ENCODE measurements around the gene IL18BP.

IL18BP gene

DNA sequence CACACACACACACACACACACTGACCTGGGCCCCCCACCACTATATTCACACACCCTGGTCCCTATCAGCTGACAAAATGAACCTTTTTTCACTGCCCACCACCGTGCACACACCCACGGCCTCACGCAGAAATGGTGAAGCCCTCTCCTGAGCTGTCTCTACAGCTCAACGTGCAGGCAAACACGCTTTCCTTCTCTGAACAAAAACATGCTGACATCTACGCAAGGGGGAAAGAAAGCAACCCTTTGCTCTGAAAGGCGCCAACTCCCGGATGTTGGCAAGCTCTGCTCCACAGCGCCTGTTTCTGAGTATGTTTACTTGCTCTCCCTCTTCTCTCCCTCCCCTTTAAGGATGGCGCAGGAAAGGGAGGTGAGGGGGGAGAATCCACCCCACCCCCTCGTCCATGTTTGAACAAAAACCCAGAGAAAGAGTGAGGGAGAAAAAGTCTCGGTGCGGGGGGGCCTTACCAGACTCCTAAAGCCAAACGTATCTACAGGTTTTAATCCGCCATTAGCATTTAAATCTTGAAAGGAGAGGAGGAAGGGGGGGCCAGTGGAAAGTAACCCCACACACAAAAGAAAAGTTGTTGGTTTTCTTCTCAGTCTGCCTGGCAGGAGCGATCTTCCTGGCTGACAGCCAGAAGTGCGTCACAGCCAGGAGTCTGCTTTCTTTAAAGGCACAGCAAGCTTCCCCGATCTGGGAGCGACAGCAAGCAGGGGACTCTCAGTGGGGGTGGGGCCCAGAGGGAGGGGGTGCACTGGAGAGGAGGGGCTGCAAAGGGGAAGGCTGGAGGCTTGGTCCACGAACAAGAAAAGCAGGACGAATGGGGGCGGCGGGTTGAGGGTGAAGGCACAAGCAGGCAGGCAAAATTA, 42.0 kb downstream of the IL18BP start:
- Histone ChIP-seq H3K4me3 (ENCODE audit: low read depth in 1 of 2, low read length in 2 of 2) (peak overlapping the region; percentile 38 to 75), H3K9ac (ENCODE audit: low read depth, low read length) (peak overlapping the region; percentile 63), H3K36me3 (ENCODE audit: insufficient read depth, low read length) (peaks cover 36% of the 10 kb centered on the region), H3K27ac (ENCODE audit: low read length) (peak overlapping the region; percentile 71), H3K9me3 (ENCODE audit: insufficient read depth, low read length, severe bottlenecking) (no peaks in the 10 kb centered on the region), H3K79me2 (ENCODE audit: insufficient read depth, low read length) (peaks cover 99% of the 10 kb centered on the region), H3K4me1 (ENCODE audit: insufficient read depth, low read length) (peaks cover 66% of the 10 kb centered on the region), H4K20me1 (ENCODE audit: insufficient read depth, low read length) (peaks cover 27% of the 10 kb centered on the region), H2AFZ (ENCODE audit: low read depth, low read length) (peak overlapping the region; percentile 15), H3K4me2 (ENCODE audit: insufficient read depth, low read length) (peak overlapping the region; percentile 85), H3K27me3 (ENCODE audit: insufficient read depth, low read length, poor library complexity) (no peaks in the 10 kb centered on the region)
- TF ChIP-seq, protein P1, sequence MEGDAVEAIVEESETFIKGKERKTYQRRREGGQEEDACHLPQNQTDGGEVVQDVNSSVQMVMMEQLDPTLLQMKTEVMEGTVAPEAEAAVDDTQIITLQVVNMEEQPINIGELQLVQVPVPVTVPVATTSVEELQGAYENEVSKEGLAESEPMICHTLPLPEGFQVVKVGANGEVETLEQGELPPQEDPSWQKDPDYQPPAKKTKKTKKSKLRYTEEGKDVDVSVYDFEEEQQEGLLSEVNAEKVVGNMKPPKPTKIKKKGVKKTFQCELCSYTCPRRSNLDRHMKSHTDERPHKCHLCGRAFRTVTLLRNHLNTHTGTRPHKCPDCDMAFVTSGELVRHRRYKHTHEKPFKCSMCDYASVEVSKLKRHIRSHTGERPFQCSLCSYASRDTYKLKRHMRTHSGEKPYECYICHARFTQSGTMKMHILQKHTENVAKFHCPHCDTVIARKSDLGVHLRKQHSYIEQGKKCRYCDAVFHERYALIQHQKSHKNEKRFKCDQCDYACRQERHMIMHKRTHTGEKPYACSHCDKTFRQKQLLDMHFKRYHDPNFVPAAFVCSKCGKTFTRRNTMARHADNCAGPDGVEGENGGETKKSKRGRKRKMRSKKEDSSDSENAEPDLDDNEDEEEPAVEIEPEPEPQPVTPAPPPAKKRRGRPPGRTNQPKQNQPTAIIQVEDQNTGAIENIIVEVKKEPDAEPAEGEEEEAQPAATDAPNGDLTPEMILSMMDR (IDR thresholded peaks at IDR 0.05; ENCODE audit: borderline replicate concordance, extremely low read depth, low read length, poor library complexity, severe bottlenecking) = peak; percentile 33
- TF ChIP-seq EZH2 (IDR thresholded peaks at IDR 0.05; ENCODE audit: borderline replicate concordance, low read depth, low read length, severe bottlenecking) = no peak
- peak; percentile 84 for DNase-seq
- peak; percentile 82 for ATAC-seq (ENCODE audit: insufficient read depth, low read depth)

DNA sequence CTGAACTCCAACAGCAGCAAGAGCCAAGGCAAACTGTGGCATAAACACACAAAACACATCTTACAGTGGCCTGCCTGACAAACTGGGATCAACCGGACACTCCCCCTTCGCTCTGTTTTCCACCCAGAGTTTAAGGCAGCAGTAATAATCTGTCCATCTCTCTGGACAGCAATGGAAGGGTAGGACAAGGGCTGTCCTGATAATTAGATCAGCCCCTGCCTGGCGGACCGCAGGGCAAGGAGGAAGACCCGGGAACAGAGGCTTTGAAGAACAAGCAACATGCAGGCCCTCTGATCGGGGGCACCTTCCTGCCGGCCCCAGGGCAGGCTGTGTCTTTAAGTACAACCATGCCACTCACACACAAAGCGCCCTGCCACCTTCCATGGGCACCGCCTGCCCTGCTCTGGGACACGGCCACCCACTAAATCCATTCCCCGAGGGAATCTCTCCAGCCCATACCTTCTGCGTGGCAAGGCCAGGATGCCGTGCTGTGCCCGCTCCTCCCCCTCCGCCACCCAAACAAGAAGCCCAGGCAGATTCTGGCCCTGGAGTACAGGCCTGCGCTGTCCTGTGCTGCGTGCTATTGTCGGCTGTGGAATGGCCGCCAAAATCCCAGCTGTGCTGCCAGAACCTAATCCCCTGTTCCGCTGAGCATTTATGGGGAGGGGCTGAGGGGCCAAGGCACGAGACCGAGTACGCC, 42.8 kb downstream of the IL18BP start:
- ATAC-seq (ENCODE audit: insufficient read depth, low read depth) = peak; percentile 55
- Histone ChIP-seq H4K20me1 (ENCODE audit: insufficient read depth, low read length) (peaks cover 21% of the 10 kb centered on the region), H3K4me2 (ENCODE audit: insufficient read depth, low read length) (peak overlapping the region; percentile 85), H3K36me3 (ENCODE audit: insufficient read depth, low read length) (peaks cover 32% of the 10 kb centered on the region), H3K4me3 (ENCODE audit: low read depth in 1 of 2, low read length in 2 of 2) (peak overlapping the region; percentile 38 to 75; a peak in 3 of 4 replicates), H3K9ac (ENCODE audit: low read depth, low read length) (peak overlapping the region; percentile 63), H3K9me3 (ENCODE audit: insufficient read depth, low read length, severe bottlenecking) (no peaks in the 10 kb centered on the region), H3K4me1 (ENCODE audit: insufficient read depth, low read length) (peaks cover 66% of the 10 kb centered on the region), H3K27ac (ENCODE audit: low read length) (peak overlapping the region; percentile 71), H3K27me3 (ENCODE audit: insufficient read depth, low read length, poor library complexity) (no peaks in the 10 kb centered on the region), H2AFZ (ENCODE audit: low read depth, low read length) (peak overlapping the region; percentile 15), H3K79me2 (ENCODE audit: insufficient read depth, low read length) (peaks cover 98% of the 10 kb centered on the region)
- peak; percentile 51 for DNase-seq
- TF ChIP-seq EZH2 (IDR thresholded peaks at IDR 0.05; ENCODE audit: borderline replicate concordance, low read depth, low read length, severe bottlenecking) = no peak
- TF ChIP-seq, protein P1 (IDR thresholded peaks at IDR 0.05; ENCODE audit: borderline replicate concordance, extremely low read depth, low read length, poor library complexity, severe bottlenecking) = no peak

DNA sequence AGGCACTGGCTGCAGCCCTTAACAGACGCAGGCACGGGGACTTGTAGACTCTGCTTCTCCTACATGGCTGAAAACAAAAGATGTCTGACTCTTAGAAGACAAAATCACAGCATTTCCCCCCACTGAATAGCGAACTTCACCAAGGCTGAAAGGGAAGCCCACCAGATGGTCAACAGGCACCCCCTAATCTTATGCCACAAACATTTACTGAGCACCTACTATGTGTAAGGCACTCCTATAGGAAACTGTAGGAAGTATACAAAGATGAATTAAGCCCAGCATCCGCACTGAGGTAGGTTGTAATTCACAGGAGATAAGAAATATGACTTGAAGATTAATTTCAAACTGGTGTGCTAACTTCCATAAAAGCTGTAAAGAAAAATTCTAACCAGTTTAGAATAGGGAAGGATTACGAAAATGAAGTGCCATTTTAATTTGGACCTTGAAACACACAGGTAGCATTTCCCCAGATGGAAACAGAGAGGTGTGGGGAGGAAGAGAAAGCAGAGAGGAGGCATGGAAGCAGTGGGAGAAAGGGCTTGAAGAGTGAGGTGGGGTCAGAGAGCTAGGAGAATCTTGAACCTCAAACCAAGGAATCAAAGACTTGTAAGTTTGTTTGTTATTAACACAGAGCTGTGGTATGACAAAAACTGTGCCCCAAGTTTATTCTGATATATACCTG, 43.5 kb downstream of the IL18BP start:
- Histone ChIP-seq H3K9me3 (ENCODE audit: insufficient read depth, low read length, severe bottlenecking) (no peaks in the 10 kb centered on the region), H3K79me2 (ENCODE audit: insufficient read depth, low read length) (peaks cover 98% of the 10 kb centered on the region), H3K4me2 (ENCODE audit: insufficient read depth, low read length) (peak overlapping the region; percentile 85), H2AFZ (ENCODE audit: low read depth, low read length) (peak overlapping the region; percentile 15), H4K20me1 (ENCODE audit: insufficient read depth, low read length) (peaks cover 15% of the 10 kb centered on the region; the same call in 1 of the 2 replicates), H3K36me3 (ENCODE audit: insufficient read depth, low read length) (peaks cover 29% of the 10 kb centered on the region), H3K4me3 (ENCODE audit: low read depth in 1 of 2, low read length in 2 of 2) (peak overlapping the region; percentile 38 to 75; a peak in 3 of 4 replicates), H3K4me1 (ENCODE audit: insufficient read depth, low read length) (peaks cover 66% of the 10 kb centered on the region), H3K27me3 (ENCODE audit: insufficient read depth, low read length, poor library complexity) (no peaks in the 10 kb centered on the region), H3K9ac (ENCODE audit: low read depth, low read length) (peak overlapping the region; percentile 63), H3K27ac (ENCODE audit: low read length) (peak overlapping the region; percentile 71)
- DNase-seq (no peak), ATAC-seq (ENCODE audit: insufficient read depth, low read depth) (no peak; the same call in 2 of the 3 replicates)
- TF ChIP-seq EZH2 (IDR thresholded peaks at IDR 0.05; ENCODE audit: borderline replicate concordance, low read depth, low read length, severe bottlenecking) = no peak
- TF ChIP-seq, protein P1 (IDR thresholded peaks at IDR 0.05; ENCODE audit: borderline replicate concordance, extremely low read depth, low read length, poor library complexity, severe bottlenecking) = no peak
